GM19099 (cell line): ENCODE results near the gene FANCC.

ENCODE experiments used
- POLR2A ChIP-seq: IDR thresholded peaks from 3 replicates; pipeline ENCODE4 v1.6.1; 2011; ENCODE audit warnings: low read depth; ENCODE audit not compliant: insufficient read length; ENCODE audit errors: extremely low read depth

FANCC gene

GRCh38 chr9:95268681-95269080 lies 48.8 kb downstream of the FANCC start:
- no peak for TF ChIP-seq POLR2A

- TF ChIP-seq POLR2A: no peak
These were observed 50.9 kb downstream of the FANCC start for GRCh38 chr9:95266649-95267048.

- TF ChIP-seq POLR2A: no peak
These were observed 51.5 kb downstream of the FANCC start for GRCh38 chr9:95265960-95266359.

- TF ChIP-seq POLR2A: no peak
These were observed 52.4 kb downstream of the FANCC start for GRCh38 chr9:95264954-95265615.

GRCh38 chr9:95261890-95262289 lies 55.6 kb downstream of the FANCC start:
- no peak for TF ChIP-seq POLR2A

- TF ChIP-seq POLR2A: no peak
These were observed 66.9 kb downstream of the FANCC start for GRCh38 chr9:95250462-95251221.

- TF ChIP-seq POLR2A: no peak
These were observed 67.5 kb downstream of the FANCC start for GRCh38 chr9:95249986-95250385.

- no peak for TF ChIP-seq POLR2A
These were observed 71.0 kb downstream of the FANCC start for GRCh38 chr9:95246547-95246946.

GRCh38 chr9:95242613-95243012 lies 74.9 kb downstream of the FANCC start:
- TF ChIP-seq POLR2A: no peak

GRCh38 chr9:95239071-95239470 lies 78.4 kb downstream of the FANCC start:
- no peak for TF ChIP-seq POLR2A

GRCh38 chr9:95237336-95237735 lies 80.2 kb downstream of the FANCC start:
- TF ChIP-seq POLR2A: no peak

GRCh38 chr9:95230046-95230445 lies 87.5 kb downstream of the FANCC start:
- no peak for TF ChIP-seq POLR2A

- TF ChIP-seq POLR2A: no peak
These were observed 88.1 kb downstream of the FANCC start for GRCh38 chr9:95229230-95229915.

- no peak for TF ChIP-seq POLR2A
These were observed 90.6 kb downstream of the FANCC start for GRCh38 chr9:95226921-95227320.

- no peak for TF ChIP-seq POLR2A
These were observed 91.8 kb downstream of the FANCC start for GRCh38 chr9:95225726-95226106.
